NOMO-1 (cell line): ENCODE results near the gene TRPV2.
"Not testable (repeated sequence)": the region's sequence is repeated elsewhere in the genome, so short reads cannot be mapped to it uniquely, and the experiment has no call there.

Experiments
- DNase-seq, 2 experiments: peaks; one replicate each; lab custom pipeline; 2025; ENCODE audit not compliant: unreplicated experiment in 2 of 2; lab: John Stamatoyannopoulos, UW

The TRPV2 gene

GRCh38 chr17:16435925-16436886 lies 20.8 kb downstream of the TRPV2 start:
- no peak for DNase-seq

GRCh38 chr17:16437083-16437482 lies 21.7 kb downstream of the TRPV2 start:
- DNase-seq = no peak

GRCh38 chr17:16438173-16438556 lies 22.8 kb downstream of the TRPV2 start:
- no peak for DNase-seq

GRCh38 chr17:16438557-16439302 lies 23.4 kb downstream of the TRPV2 start:
- peak; percentile 99 to 100 for DNase-seq

- DNase-seq = no peak
These were observed 24.0 kb downstream of the TRPV2 start for GRCh38 chr17:16439303-16439791.

GRCh38 chr17:16439811-16440351 lies 24.5 kb downstream of the TRPV2 start:
- peak; percentile 59 for DNase-seq

- not testable (repeated sequence) for DNase-seq
These were observed 25.0 kb downstream of the TRPV2 start for GRCh38 chr17:16440354-16440753.

- no peak for DNase-seq
These were observed 25.7 kb downstream of the TRPV2 start for GRCh38 chr17:16440901-16441629.

- peak; percentile 72 to 80 for DNase-seq
These were observed 26.8 kb downstream of the TRPV2 start for GRCh38 chr17:16442141-16442540.

- DNase-seq = peak in 1 of 2 experiments; percentile 40
These were observed 27.5 kb downstream of the TRPV2 start for GRCh38 chr17:16442594-16443510.

GRCh38 chr17:16443511-16444257 lies 28.3 kb downstream of the TRPV2 start:
- DNase-seq = no peak

GRCh38 chr17:16444258-16444886 lies 29.0 kb downstream of the TRPV2 start:
- DNase-seq = no peak

GRCh38 chr17:16446338-16446983 lies 31.1 kb downstream of the TRPV2 start:
- no peak for DNase-seq

GRCh38 chr17:16447676-16448075 lies 32.3 kb downstream of the TRPV2 start:
- DNase-seq = no peak

GRCh38 chr17:16448490-16448889 lies 33.1 kb downstream of the TRPV2 start:
- no peak for DNase-seq

GRCh38 chr17:16449121-16449570 lies 33.8 kb downstream of the TRPV2 start:
- DNase-seq = no peak

GRCh38 chr17:16450028-16450427 lies 34.7 kb downstream of the TRPV2 start:
- DNase-seq = no peak

- not testable (repeated sequence) for DNase-seq
These were observed 36.9 kb downstream of the TRPV2 start for GRCh38 chr17:16452268-16452667.
